Measurements from ENCODE around the gene PGLYRP3.
A peak's percentile ranks its signal among the peaks of the same experiment; 100 is the strongest.

PGLYRP3 gene

GRCh38 chr1:153308540-153308939 is 4.2 kb downstream of the PGLYRP3 start:
- DNase-seq, result no peak

GRCh38 chr1:153307221-153307600 is 5.5 kb downstream of the PGLYRP3 start:
- DNase-seq, result no peak

GRCh38 chr1:153306303-153307220 is 6.2 kb downstream of the PGLYRP3 start:
- DNase-seq, result no peak

GRCh38 chr1:153305682-153306081 is 7.1 kb downstream of the PGLYRP3 start:
- no peak for DNase-seq

- DNase-seq, result no peak
Measured at GRCh38 chr1:153302308-153302707, 10.4 kb downstream of the PGLYRP3 start.

- peak; percentile 4 for DNase-seq
Measured at GRCh38 chr1:153293851-153294250, 18.9 kb downstream of the PGLYRP3 start.

GRCh38 chr1:153293480-153293775 is 19.3 kb downstream of the PGLYRP3 start:
- DNase-seq, result no peak

- DNase-seq, result no peak
Measured at GRCh38 chr1:153292740-153293479, 19.8 kb downstream of the PGLYRP3 start.

- no peak for DNase-seq
Measured at GRCh38 chr1:153292185-153292584, 20.6 kb downstream of the PGLYRP3 start.

GRCh38 chr1:153291514-153291913 is 21.2 kb downstream of the PGLYRP3 start:
- no peak for DNase-seq

GRCh38 chr1:153288634-153289275 is 24.0 kb downstream of the PGLYRP3 start:
- DNase-seq, result peak; percentile 11

GRCh38 chr1:153277852-153278251 is 34.9 kb downstream of the PGLYRP3 start:
- DNase-seq, result peak; percentile 49

- DNase-seq, result no peak
Measured at GRCh38 chr1:153272186-153272585, 40.6 kb downstream of the PGLYRP3 start.

GRCh38 chr1:153271711-153272110 is 41.0 kb downstream of the PGLYRP3 start:
- DNase-seq, result no peak

GRCh38 chr1:153265457-153265856 is 47.3 kb downstream of the PGLYRP3 start:
- DNase-seq, result no peak

- DNase-seq, result no peak
Measured at GRCh38 chr1:153262462-153263157, 50.1 kb downstream of the PGLYRP3 start.

GRCh38 chr1:153262070-153262366 is 50.7 kb downstream of the PGLYRP3 start:
- no peak for DNase-seq

GRCh38 chr1:153261281-153262069 is 51.3 kb downstream of the PGLYRP3 start:
- peak; percentile 32 for DNase-seq

GRCh38 chr1:153260585-153261280 is 52.0 kb downstream of the PGLYRP3 start:
- DNase-seq, result peak; percentile 19

- no peak for DNase-seq
Measured at GRCh38 chr1:153259387-153259786, 53.4 kb downstream of the PGLYRP3 start, which contains the start of gene LORICRIN. LORICRIN (plus strand) TSS chr1:153259687; CDS start chr1:153260950, 1,263 bp downstream.

GRCh38 chr1:153253693-153254092 is 59.1 kb downstream of the PGLYRP3 start:
- DNase-seq, result no peak

GRCh38 chr1:153253076-153253475 is 59.7 kb downstream of the PGLYRP3 start:
- no peak for DNase-seq

All from stimulated activated CD4-positive, alpha-beta T cell treated with anti-CD3 and anti-CD28 coated beads, Interleukin-4, amount 100 ng/mL, for 1 hour (primary cell).